NAMALWA (cell line): ENCODE results near the gene FGD2.

ENCODE experiments used
- DNase-seq: peaks from one replicate; pipeline ENCODE4 v3.0.0-alpha.2; 2015; ENCODE audit warnings: low spot score

The FGD2 gene

DNA sequence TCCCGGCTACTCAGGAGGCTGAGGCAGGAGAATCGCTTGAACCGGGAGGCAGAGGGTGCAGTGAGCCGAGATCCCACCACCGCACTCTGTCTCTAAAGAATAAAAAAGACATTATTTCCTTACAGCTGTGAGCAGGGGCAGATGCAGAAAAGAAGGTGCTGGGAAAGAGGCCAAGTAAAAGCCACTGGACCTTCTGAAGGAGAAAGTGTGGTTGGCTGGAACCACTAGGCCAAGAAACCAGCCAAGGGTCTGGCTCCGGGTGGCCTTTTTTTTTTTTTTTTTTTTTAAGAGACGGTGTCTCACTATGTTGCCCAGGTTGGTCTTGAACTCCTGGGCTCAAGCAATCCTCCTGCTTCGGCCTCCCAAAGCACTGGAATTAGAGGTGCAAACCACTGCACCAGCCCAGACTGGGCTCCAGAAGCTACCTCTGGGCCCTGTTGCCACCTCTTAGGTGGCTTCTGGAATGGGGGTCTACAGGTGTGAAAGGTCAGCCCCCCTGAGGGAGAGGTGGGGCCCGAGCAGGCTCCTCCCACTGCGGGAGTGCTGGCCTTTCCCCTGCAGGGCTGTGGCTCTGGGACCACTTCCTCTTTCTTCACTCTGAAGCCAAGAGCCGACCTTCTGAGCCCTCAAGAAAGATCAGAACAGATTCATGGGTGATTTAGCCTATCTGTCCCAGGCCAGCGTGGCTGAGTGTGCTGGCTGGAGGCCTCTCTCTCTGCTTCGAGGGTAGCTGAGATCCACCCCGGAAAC, at the start of gene FGD2:
Gene FGD2, plus strand, starts transcription at position 595 of the 750 bp plus-strand sequence. CDS start 163 bp downstream, outside the sequence.
- peak; percentile 90 for DNase-seq

GRCh38 chr6:36955671-36956445, 49.6 kb upstream of the FGD2 start:
- no peak for DNase-seq

DNA sequence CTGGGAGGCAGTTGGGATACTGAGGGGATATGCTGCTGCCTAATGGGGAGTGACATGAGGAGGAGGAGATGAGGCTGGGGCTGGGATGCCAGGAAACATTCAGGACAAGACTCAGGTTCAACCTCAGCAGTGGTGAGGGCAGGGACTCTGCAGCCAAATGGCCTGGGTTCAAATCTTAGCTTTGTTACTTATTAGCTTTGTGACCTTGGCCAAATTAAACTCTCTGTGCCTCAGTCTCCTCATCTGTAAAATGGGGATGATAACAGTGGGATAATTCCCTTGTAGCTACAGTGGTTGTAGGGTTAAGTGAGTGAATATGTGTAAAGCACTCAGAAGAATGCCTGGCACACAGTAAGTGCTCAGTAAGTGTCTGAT, 49.0 kb upstream of the FGD2 start:
- DNase-seq: no peak

- no peak for DNase-seq
Measured at GRCh38 chr6:36957773-36958271, 47.6 kb upstream of the FGD2 start.

DNA sequence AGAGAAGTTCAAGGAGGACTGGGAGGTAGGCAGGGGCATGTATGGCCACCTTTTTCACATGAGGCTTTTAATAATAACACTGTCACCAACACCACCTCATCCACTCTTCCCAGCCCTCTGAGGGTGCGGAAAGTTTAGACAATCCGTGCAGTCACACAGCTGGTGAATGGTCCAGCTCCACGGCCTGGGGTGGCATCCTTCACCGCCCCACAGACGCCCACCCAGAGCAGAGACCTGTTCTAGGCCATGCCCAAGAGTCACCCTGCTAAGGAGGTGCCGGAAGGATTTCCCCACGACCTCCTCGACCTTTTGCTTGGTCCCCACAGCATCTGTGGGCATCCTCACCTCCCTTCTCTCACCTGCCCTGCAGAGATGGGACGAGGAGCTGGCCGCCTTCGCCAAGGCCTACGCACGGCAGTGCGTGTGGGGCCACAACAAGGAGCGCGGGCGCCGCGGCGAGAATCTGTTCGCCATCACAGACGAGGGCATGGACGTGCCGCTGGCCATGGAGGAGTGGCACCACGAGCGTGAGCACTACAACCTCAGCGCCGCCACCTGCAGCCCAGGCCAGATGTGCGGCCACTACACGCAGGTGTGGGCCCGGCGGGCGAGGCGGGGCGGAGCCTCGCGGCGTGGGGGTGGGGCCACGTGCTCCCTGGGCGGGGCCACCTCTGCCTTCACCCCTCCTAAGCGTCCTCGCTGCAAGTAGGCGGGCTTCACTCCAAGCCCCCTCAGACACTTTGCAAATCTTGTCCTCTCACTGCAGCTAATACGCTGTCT, 46.5 kb upstream of the FGD2 start:
- no peak for DNase-seq

DNA sequence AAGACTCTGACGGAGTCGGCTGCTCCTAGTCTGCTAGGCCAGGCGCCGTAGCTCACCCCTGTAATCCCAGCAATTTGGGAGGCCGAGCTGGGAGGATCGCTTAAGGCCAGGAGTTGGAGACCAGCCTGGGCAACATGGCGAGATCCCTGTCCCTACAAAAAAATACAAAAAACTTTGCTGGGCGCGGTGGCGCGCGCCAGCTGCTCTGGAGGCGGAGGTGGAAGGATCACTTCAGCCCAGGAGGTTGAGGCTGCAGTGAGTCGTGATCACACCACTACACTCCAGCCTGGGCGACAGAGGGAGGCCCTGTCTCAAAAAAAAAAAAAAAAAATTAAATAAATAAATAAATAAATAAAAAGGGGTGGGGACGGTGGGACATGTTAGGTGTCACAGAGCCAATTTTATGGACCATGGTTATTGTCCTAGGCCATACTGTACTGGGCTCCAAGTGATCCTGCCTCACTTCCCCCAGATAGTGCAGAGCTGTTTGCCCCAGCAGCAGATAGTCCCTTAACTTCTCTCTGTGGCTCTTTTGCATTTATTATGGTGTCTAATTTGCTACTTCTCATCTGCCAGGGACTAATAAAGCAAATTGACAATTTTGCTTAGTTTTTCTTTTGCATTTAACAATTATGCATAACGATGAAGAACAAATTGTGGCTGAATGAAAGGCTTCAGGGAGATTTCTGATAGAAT, 45.8 kb upstream of the FGD2 start:
- DNase-seq: no peak

GRCh38 chr6:36961441-36962435, 43.7 kb upstream of the FGD2 start:
- DNase-seq: no peak

DNA sequence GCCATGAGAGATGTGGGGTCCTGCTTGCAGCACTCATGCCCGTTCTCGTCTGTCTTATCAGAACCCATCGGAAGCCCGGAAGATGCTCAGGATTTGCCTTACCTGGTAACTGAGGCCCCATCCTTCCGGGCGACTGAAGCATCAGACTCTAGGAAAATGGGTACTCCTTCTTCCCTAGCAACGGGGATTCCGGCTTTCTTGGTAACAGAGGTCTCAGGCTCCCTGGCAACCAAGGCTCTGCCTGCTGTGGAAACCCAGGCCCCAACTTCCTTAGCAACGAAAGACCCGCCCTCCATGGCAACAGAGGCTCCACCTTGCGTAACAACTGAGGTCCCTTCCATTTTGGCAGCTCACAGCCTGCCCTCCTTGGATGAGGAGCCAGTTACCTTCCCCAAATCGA, 42.6 kb upstream of the FGD2 start:
- peak; percentile 82 for DNase-seq

DNA sequence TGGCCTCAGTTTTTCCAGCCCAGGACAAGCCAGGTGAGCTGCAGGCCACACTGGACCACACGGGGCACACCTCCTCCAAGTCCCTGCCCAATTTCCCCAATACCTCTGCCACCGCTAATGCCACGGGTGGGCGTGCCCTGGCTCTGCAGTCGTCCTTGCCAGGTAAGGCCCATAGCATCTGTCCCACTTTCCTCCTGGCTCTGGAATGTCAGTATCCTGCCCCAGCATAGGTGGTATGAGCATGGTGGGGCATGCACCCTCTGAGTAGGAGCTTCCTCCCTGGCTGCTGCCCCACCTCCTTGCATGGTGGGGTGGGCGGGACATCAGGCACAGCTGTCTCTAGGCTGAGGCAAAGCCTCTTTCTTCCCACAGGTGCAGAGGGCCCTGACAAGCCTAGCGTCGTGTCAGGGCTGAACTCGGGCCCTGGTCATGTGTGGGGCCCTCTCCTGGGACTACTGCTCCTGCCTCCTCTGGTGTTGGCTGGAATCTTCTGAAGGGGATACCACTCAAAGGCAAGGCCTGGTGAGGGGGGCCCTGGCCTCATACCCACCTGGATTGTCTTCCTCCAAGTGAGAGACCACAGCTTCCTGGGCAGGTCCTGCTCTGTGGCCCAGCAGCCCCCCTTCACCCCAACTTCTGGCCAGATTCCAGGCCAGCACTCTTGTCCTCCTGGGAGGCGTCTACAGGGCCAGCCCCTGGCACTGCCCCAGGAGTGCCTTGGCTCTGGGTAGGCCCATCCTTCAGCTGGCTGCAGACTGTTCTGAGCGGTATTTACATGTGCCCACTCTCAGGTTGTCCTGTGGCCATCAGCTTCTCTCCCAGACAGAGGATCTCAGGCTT, 41.8 kb upstream of the FGD2 start:
- DNase-seq: peak; percentile 88

DNA sequence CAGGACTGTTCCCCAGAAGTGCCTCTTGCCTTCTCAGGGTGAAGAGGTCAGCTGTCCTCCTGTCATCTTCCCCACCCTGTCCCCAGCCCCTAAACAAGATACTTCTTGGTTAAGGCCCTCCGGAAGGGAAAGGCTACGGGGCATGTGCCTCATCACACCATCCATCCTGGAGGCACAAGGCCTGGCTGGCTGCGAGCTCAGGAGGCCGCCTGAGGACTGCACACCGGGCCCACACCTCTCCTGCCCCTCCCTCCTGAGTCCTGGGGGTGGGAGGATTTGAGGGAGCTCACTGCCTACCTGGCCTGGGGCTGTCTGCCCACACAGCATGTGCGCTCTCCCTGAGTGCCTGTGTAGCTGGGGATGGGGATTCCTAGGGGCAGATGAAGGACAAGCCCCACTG, 41.1 kb upstream of the FGD2 start:
- DNase-seq: no peak

DNA sequence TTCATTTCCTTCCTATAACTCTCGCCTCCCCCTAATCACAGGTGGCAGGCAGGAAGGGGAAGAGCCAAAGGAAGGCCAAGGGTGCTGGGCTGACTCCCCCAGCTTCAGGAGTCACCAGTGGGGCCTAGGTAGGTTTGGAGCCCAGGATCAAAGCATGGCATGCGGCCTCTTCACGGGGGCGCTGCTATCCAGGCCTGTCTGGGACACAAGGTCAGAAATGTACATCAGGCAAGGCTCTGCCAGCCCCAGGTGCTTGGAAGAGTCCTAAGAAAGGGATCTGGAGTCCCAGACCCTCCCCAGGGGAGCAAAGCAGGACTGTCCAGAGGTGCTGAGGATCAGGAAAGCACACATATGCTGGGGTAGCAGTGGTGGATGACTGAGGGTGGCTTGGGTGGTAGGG, 40.5 kb upstream of the FGD2 start:
- no peak for DNase-seq

DNA sequence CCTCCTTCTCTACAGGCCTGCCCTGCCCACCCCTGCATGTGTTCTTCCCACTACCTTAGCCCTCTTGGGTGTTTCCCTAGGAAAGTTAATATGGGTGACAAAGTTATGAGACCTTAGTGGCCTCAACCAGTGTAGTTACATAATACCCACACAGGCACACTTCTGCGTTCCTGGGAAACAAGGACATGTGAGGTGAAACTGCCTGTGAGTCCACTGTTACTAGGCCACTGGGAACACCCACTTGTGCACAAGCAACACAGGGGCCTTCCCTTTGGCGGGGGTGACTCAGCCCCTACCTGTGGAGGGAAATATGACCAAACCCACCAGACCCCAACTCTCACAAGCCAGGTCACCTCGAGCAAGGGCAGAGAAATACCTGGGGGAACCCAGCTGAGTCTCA, 38.2 kb upstream of the FGD2 start:
- DNase-seq: no peak

GRCh38 chr6:36967757-36968156, 37.7 kb upstream of the FGD2 start:
- no peak for DNase-seq

DNA sequence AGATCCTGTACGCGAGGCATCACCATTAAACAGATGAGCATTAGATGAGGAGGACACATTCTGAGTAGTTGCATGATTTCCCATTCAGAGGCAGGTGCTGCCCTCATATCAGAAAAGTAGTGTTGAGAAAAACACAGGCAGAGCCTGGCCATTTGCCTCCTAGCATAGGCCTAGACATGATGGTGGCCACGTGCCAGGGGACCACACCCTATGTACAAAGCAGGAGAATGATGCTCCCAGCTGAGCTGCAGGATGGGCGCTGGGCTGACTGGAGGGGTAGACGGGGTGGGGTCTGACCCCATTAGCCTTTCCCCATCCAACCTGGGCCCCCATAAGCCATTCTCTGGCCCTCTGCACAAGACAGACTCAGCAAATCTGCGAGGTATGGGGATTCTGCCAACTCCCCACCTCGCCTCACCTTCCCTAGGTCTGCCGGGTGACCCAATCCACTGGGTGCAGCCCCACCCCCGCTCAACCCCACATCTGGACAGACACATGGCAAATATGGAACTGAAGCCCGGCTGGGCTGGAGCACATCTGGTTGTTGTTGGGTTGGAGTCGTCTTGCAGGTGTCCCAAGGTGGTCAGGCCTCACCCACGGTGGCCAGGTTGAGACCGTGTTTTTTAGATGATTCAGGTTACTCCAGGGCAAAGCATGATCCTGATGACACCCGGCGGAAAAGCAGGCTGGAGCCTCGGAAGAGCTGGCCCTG, 37.0 kb upstream of the FGD2 start:
- no peak for DNase-seq

- no peak for DNase-seq
Measured at GRCh38 chr6:36969240-36969691, 36.2 kb upstream of the FGD2 start.

GRCh38 chr6:36969988-36970891, 35.2 kb upstream of the FGD2 start:
- no peak for DNase-seq

- no peak for DNase-seq
Measured at GRCh38 chr6:36970892-36971842, 34.3 kb upstream of the FGD2 start.
